HL-60 (cell line): ENCODE results near the gene MGAT4B.

Source experiments
- DNase-seq, 2 experiments: peaks; one replicate each; pipeline ENCODE4 v3.0.0-alpha.2; 2010 to 2020; ENCODE audit warnings: low read depth in 1 of 2, low spot score in 1 of 2
- H3K27ac ChIP-seq: fragments of 250-450 bp; sonication (Bioruptor Pico); replicated peaks from 2 replicates; pipeline ENCODE4 v1.5.1; 2020; ENCODE audit warnings: mild to moderate bottlenecking, moderate library complexity
- H3K27me3 ChIP-seq: fragments of 250-450 bp; sonication (Bioruptor Pico); 2 replicates; pipeline ENCODE4 v1.5.1; 2021; ENCODE audit warnings: mild to moderate bottlenecking, moderate library complexity; ENCODE audit not compliant: insufficient read depth, poor library complexity, severe bottlenecking
- H3K4me3 ChIP-seq: replicated peaks from 2 replicates; pipeline ENCODE4 v1.5.1; 2011; ENCODE audit warnings: mild to moderate bottlenecking, control low read depth, low read length; ENCODE audit not compliant: insufficient read depth
- GABPA ChIP-seq: IDR thresholded peaks from 2 replicates; pipeline ENCODE4 v1.6.1; 2012; ENCODE audit warnings: low read depth
- POLR2AphosphoS5 ChIP-seq: IDR thresholded peaks from 2 replicates; pipeline ENCODE4 v1.6.1; 2012; ENCODE audit warnings: low read depth
- SPI1 ChIP-seq: IDR thresholded peaks from 2 replicates; pipeline ENCODE4 v1.6.1; 2012; ENCODE audit warnings: low read depth, mild to moderate bottlenecking, borderline replicate concordance
- TF ChIP-seq, protein P1 (sequence below): IDR thresholded peaks from 2 replicates; pipeline ENCODE4 v1.6.1; 2012; ENCODE audit warnings: low read depth; ENCODE audit not compliant: insufficient replicate concordance
- TF ChIP-seq, protein P2 (sequence below): IDR thresholded peaks from one replicate; pipeline ENCODE4 v1.5.1; 2011; ENCODE audit warnings: low read length, control low read depth, inconsistent platforms; ENCODE audit not compliant: insufficient read depth

MGAT4B gene

GRCh38 chr5:179803651-179804554, 2.8 kb downstream of the MGAT4B start:
- peak in 1 of 2 experiments; percentile 94 for DNase-seq
- H3K27ac ChIP-seq: peak overlapping the region; percentile 97
- TF ChIP-seq, protein P1, sequence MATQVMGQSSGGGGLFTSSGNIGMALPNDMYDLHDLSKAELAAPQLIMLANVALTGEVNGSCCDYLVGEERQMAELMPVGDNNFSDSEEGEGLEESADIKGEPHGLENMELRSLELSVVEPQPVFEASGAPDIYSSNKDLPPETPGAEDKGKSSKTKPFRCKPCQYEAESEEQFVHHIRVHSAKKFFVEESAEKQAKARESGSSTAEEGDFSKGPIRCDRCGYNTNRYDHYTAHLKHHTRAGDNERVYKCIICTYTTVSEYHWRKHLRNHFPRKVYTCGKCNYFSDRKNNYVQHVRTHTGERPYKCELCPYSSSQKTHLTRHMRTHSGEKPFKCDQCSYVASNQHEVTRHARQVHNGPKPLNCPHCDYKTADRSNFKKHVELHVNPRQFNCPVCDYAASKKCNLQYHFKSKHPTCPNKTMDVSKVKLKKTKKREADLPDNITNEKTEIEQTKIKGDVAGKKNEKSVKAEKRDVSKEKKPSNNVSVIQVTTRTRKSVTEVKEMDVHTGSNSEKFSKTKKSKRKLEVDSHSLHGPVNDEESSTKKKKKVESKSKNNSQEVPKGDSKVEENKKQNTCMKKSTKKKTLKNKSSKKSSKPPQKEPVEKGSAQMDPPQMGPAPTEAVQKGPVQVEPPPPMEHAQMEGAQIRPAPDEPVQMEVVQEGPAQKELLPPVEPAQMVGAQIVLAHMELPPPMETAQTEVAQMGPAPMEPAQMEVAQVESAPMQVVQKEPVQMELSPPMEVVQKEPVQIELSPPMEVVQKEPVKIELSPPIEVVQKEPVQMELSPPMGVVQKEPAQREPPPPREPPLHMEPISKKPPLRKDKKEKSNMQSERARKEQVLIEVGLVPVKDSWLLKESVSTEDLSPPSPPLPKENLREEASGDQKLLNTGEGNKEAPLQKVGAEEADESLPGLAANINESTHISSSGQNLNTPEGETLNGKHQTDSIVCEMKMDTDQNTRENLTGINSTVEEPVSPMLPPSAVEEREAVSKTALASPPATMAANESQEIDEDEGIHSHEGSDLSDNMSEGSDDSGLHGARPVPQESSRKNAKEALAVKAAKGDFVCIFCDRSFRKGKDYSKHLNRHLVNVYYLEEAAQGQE: no peak
- TF ChIP-seq, protein P2, sequence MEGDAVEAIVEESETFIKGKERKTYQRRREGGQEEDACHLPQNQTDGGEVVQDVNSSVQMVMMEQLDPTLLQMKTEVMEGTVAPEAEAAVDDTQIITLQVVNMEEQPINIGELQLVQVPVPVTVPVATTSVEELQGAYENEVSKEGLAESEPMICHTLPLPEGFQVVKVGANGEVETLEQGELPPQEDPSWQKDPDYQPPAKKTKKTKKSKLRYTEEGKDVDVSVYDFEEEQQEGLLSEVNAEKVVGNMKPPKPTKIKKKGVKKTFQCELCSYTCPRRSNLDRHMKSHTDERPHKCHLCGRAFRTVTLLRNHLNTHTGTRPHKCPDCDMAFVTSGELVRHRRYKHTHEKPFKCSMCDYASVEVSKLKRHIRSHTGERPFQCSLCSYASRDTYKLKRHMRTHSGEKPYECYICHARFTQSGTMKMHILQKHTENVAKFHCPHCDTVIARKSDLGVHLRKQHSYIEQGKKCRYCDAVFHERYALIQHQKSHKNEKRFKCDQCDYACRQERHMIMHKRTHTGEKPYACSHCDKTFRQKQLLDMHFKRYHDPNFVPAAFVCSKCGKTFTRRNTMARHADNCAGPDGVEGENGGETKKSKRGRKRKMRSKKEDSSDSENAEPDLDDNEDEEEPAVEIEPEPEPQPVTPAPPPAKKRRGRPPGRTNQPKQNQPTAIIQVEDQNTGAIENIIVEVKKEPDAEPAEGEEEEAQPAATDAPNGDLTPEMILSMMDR: no peak
- peak; percentile 19; the same call in 1 of the 2 replicates for TF ChIP-seq SPI1
- peak; percentile 52 for TF ChIP-seq GABPA
- peak; percentile 85 for TF ChIP-seq POLR2AphosphoS5

DNA sequence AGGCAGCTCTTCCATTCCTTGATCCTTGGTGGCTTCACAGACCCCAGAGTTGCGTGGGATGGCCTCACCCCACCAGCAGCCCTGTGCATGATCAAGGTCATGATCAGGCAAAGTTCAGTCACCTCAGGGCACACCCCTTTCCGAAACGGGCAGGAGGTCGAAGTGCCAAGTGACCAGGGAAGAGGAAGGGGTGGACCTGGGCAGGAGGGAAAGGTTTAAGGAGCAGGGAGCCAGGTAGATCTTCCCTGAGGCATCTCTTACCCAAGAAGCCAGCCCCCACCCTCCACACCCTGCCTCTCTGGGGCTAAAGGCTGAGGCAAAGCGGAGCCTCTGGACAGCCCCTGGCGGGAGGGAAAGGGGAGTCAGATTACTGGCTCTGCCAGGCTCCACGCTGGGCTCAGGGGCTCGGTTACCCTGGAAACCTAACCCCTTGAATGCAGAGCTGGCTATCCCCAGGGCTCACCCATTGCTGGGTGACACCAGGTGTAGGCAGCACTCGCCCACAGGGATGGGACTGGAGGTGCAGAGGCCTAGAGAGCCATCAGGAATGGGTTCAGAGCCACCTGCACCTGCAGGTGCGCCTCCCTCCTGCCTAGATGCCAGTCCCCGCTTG, 3.6 kb downstream of the MGAT4B start:
- TF ChIP-seq GABPA (no peak), POLR2AphosphoS5 (no peak), SPI1 (no peak)
- TF ChIP-seq, protein P2: no peak
- TF ChIP-seq, protein P1: no peak
- Histone ChIP-seq H3K27me3 (no peaks in the 10 kb centered on the region), H3K27ac (peak overlapping the region; percentile 97), H3K4me3 (no peak overlapping the region)
- DNase-seq: no peak

More at GRCh38 chr5:179803651-179804554, 2.8 kb downstream of the MGAT4B start:
- H3K27me3 ChIP-seq: no peaks in the 10 kb centered on the region
- peak overlapping the region; percentile 72 for H3K4me3 ChIP-seq

DNA sequence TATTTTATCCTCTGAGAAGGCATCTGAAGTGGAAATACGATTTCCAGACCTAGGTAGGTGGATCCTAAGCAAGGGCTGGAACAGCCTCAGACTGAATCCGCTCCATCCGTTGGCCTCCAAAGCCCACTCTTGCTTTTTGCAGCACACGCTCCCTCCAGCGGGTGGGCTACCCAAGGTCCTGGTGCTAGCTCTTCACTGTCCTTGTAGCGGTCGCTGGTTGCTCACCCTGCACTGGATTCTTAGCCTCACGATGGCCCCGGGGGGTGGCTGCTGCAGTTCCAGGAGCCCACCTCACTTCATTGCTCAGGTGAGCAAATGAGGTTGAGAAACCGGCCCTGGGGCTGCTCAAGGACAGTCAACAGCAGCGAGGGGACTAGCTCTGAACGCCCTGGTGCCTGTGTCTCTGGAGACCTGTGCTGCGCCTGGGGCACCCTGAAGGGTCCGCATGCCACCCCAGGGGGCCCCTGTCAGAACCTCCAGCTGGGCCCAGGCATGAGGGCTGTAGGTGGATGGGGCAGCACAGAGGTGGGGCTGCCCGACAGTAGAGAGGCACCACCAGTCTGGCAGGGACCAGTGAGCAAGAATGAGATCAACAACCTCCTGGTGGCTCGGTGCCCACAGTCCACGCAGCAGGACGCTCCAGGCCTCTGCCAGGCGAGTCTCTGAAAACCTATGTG, 4.3 kb downstream of the MGAT4B start:
- H3K27me3 ChIP-seq: no peaks in the 10 kb centered on the region
- no peak for DNase-seq
- peak overlapping the region; percentile 97 for H3K27ac ChIP-seq
- TF ChIP-seq, protein P1: no peak
- TF ChIP-seq, protein P2: no peak
- no peak for TF ChIP-seq POLR2AphosphoS5
- TF ChIP-seq GABPA: no peak
- TF ChIP-seq SPI1: no peak
- no peak overlapping the region for H3K4me3 ChIP-seq
